ENCODE results near the gene C3orf22.

The C3orf22 gene

GRCh38 chr3:126511291-126511690, 47.4 kb downstream of the C3orf22 start:
- DNase-seq, result no peak

GRCh38 chr3:126510308-126510910, 48.3 kb downstream of the C3orf22 start:
- DNase-seq, result no peak

GRCh38 chr3:126509597-126510307, 49.0 kb downstream of the C3orf22 start:
- DNase-seq, result no peak

GRCh38 chr3:126508564-126508964, 50.2 kb downstream of the C3orf22 start:
- DNase-seq, result no peak

GRCh38 chr3:126507886-126508285, 50.8 kb downstream of the C3orf22 start:
- no peak for DNase-seq

GRCh38 chr3:126503701-126504100, 55.0 kb downstream of the C3orf22 start:
- DNase-seq, result no peak

GRCh38 chr3:126502656-126503055, 56.1 kb downstream of the C3orf22 start:
- DNase-seq, result no peak

- DNase-seq, result no peak
These were observed 57.0 kb downstream of the C3orf22 start for GRCh38 chr3:126501736-126502135.

GRCh38 chr3:126501054-126501453, 57.7 kb downstream of the C3orf22 start:
- DNase-seq, result no peak

GRCh38 chr3:126500016-126500415, 58.7 kb downstream of the C3orf22 start:
- no peak for DNase-seq
